AG09319 (cell line): ENCODE results near the gene OR6A2.
A peak's percentile ranks its signal among the peaks of the same experiment; 100 is the strongest.
"Not testable (repeated sequence)": the region's sequence is repeated elsewhere in the genome, so short reads cannot be mapped to it uniquely, and the experiment has no call there.

Experiments
- DNase-seq: peaks from one replicate; pipeline ENCODE4 v3.0.0-alpha.2; 2010; ENCODE audit warnings: low read depth; ENCODE audit errors: extremely low read depth
- TF ChIP-seq, protein P1 (sequence below): IDR thresholded peaks from 2 replicates; pipeline ENCODE4 v1.5.1; 2011; ENCODE audit warnings: low read depth, mild to moderate bottlenecking, inconsistent platforms, low read length, moderate library complexity

The OR6A2 gene

DNA sequence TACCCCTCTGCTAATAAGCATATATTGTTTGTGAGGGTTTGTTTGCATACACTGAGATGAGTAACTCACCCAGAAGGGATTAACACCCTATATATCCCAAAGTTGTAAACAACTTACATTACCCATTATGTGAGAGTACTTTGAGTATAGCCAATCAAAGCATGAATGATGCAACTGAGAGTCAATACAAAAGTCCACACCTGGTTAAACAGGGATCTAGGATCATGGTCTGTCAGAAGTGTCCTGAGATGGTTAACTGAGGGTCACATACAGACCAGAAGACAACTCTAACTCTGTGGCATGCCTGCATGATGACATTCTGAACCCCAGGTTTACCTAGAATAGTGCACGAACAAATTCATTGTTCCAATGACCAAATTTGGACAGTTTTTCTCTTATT lies 28.6 kb upstream of the OR6A2 start:
- TF ChIP-seq, protein P1, sequence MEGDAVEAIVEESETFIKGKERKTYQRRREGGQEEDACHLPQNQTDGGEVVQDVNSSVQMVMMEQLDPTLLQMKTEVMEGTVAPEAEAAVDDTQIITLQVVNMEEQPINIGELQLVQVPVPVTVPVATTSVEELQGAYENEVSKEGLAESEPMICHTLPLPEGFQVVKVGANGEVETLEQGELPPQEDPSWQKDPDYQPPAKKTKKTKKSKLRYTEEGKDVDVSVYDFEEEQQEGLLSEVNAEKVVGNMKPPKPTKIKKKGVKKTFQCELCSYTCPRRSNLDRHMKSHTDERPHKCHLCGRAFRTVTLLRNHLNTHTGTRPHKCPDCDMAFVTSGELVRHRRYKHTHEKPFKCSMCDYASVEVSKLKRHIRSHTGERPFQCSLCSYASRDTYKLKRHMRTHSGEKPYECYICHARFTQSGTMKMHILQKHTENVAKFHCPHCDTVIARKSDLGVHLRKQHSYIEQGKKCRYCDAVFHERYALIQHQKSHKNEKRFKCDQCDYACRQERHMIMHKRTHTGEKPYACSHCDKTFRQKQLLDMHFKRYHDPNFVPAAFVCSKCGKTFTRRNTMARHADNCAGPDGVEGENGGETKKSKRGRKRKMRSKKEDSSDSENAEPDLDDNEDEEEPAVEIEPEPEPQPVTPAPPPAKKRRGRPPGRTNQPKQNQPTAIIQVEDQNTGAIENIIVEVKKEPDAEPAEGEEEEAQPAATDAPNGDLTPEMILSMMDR = no peak
- no peak for DNase-seq

DNA sequence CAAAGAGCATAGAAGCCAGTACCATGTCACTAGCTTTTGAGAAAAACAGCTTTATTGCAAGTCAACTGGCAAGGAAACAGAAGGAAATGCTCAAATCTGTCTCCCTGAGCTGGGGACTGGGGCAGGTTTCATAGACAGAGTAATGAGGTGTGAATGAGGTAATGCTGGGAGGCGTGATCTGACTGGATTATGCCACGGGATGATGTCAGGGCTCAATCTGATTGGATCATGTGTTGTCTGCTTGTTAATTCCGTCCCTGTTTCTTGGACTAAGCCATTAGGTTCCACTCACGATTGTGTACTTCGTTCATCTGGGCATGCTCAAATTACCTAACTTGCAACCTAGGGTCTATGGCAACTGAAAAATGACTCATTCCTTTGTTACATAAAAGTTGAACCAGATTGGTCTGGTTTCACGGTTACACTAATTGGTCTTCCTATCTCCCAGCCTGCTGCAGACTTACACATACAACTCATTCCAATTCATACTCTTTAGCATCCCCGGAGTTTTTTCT lies 25.8 kb upstream of the OR6A2 start:
- TF ChIP-seq, protein P1 = no peak
- DNase-seq = no peak

DNA sequence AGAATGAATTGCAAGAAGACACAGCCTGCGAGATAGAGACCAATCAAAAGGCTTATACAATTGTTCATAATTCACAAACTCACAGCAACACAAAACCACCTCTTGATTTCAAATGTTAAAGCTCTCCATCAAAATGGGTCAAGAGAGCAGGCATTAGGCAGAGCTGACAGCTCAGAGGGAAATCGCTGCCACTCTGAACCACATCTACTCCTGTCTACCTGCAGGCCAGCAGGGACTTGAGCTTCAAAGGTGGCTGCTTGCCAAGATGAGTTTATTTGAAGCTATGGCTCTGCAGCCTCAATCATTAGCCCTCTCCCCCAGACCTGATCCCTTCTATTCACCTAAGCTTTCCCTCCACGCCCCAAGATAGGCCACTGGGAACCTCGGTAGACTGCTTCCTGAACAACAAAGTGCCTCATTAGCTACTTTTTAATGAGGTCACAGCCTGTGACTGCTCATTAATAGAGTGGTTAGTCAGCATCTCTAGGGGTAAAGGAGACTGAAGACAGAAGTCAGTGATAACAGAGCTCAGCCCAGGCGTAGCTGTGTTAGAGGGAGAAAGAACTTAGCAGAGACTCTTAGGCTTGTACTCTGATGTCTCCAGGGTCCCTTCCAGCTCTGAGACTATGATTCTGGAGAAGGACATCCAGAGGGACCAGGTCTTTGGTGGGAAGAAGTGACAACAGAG lies 24.8 kb upstream of the OR6A2 start:
- DNase-seq = no peak
- TF ChIP-seq, protein P1 = no peak

GRCh38 chr11:6818967-6819366 lies 19.5 kb upstream of the OR6A2 start:
- TF ChIP-seq, protein P1 = no peak
- no peak for DNase-seq

DNA sequence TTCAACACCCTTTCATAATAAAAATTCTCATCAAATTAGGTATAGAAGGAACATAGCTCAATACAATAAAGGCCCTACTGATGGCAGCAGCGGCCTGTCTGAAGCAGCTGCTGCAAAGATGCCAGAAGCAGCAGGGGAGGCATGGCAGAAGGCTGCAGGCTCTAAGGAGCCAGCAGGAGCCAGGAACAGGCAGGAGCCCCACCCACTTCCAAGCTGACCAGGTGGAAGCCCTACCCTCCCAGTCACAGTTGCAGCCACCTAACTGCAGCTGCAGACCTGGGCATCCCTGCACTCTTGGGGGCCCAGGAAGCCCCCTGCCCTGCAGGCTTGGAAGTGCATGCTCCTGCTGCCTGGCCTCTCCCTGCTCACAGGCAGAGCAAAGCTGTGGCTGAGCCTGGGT lies 18.2 kb upstream of the OR6A2 start:
- DNase-seq = no peak
- TF ChIP-seq, protein P1 = no peak

DNA sequence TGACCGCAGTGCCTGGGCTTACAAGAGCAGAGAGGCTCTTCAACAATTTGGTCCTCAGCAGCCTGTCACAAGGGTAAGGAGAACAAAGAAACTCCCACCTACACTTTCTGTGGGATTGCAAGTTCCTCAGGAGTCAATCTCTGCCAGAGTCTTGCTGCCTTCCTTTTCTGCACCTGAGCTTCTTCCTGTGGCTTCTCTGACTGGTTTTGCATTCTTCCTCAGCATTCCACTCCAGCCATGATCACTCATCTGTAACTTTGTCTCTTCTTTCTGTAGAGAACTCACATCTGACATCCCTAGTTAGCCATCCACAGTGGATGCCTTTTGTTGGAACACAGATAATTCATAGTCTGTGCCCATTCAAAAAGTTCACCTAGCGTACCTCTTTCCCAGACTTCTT lies 14.2 kb upstream of the OR6A2 start:
- TF ChIP-seq, protein P1 = no peak

GRCh38 chr11:6812390-6813005 lies 13.0 kb upstream of the OR6A2 start:
- DNase-seq = no peak
- TF ChIP-seq, protein P1 = peak; percentile 94

More for the DNA sequence above, 14.2 kb upstream of the OR6A2 start:
- no peak for DNase-seq

DNA sequence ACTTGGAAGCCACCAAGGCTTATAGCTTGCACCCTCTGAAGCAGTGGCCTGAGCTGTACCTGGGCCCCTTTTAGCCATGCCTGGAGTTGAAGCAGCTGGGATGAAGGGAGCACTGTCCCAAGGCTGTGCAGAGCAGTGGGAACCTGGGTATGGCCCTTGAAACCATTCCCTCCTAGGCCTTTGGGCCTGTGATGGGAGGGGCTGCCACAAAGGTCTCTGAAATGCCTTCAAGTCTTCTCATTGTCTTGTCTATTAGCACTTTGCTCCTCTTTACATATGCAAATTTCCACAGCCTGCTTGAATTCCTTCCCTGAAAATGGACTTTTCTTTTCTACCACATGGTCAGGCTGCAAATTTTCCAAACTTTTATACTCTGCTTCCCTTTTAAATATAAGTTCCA lies 1.6 kb upstream of the OR6A2 start:
- not testable (repeated sequence) for DNase-seq
